Astrocyte (in vitro differentiated cells and primary cell): ENCODE measurements around the gene NT5C.

Source experiments
- CTCF ChIP-seq: IDR thresholded peaks from 2 replicates; pipeline ENCODE4 v1.5.1; 2011; ENCODE audit warnings: low read depth, mild to moderate bottlenecking, inconsistent platforms, low read length, moderate library complexity; ENCODE audit not compliant: insufficient read depth
- EZH2 ChIP-seq: IDR thresholded peaks from 2 replicates; pipeline ENCODE4 v1.6.1; 2012; ENCODE audit warnings: mild to moderate bottlenecking, low read length, inconsistent platforms; ENCODE audit not compliant: insufficient read depth

GRCh38 chr17:75098861-75099260 is 32.7 kb downstream of the NT5C start:
- no peak for TF ChIP-seq CTCF
- TF ChIP-seq EZH2 = no peak
